WERI-Rb-1 (cell line): ENCODE results near the gene ZNF266.

Experiments
- DNase-seq: peaks from one replicate; pipeline ENCODE4 v3.0.0-alpha.2; 2020
- H3K27ac ChIP-seq: fragments of 250-450 bp; sonication (Bioruptor Pico); 2 replicates; pipeline ENCODE4 v1.5.1; 2020; ENCODE audit warnings: mild to moderate bottlenecking, moderate library complexity
- H3K27me3 ChIP-seq: fragments of 250-450 bp; sonication (Bioruptor Pico); 2 replicates; pipeline ENCODE4 v1.5.1; 2021; ENCODE audit warnings: mild to moderate bottlenecking, low read depth, moderate library complexity; ENCODE audit not compliant: insufficient read depth, severe bottlenecking
- H3K36me3 ChIP-seq: fragments of 250-450 bp; sonication (Bioruptor Pico); 2 replicates; pipeline ENCODE4 v1.5.1; 2020; ENCODE audit warnings: mild to moderate bottlenecking, moderate library complexity
- H3K4me3 ChIP-seq: 2 replicates; pipeline ENCODE4 v1.5.1; 2011; ENCODE audit warnings: low read depth, mild to moderate bottlenecking, control low read depth, low read length
- H3K9me3 ChIP-seq: fragments of 250-450 bp; sonication (Bioruptor Pico); 2 replicates; pipeline ENCODE4 v1.5.1; 2021; ENCODE audit warnings: mild to moderate bottlenecking, moderate library complexity; ENCODE audit not compliant: severe bottlenecking
- CTCF ChIP-seq: IDR thresholded peaks from 2 replicates; pipeline ENCODE4 v1.5.1; 2011; ENCODE audit warnings: low read depth, mild to moderate bottlenecking, control low read depth, inconsistent platforms, low read length

The ZNF266 gene

GRCh38 chr19:9456018-9456689 is 20.8 kb upstream of the ZNF266 start:
- H3K27ac ChIP-seq = no peak overlapping the region
- no peaks in the 10 kb centered on the region for H3K27me3 ChIP-seq
- DNase-seq = no peak
- H3K9me3 ChIP-seq = peaks cover 17% of the 10 kb centered on the region
- no peaks in the 10 kb centered on the region for H3K36me3 ChIP-seq
- no peak for TF ChIP-seq CTCF
- H3K4me3 ChIP-seq = no peak overlapping the region

- Histone ChIP-seq H3K27ac (no peak overlapping the region), H3K27me3 (no peaks in the 10 kb centered on the region), H3K4me3 (no peak overlapping the region), H3K36me3 (no peaks in the 10 kb centered on the region), H3K9me3 (peaks cover 15% of the 10 kb centered on the region)
- DNase-seq = no peak
- no peak for TF ChIP-seq CTCF
These were observed 18.6 kb upstream of the ZNF266 start for GRCh38 chr19:9453953-9454352.

DNA sequence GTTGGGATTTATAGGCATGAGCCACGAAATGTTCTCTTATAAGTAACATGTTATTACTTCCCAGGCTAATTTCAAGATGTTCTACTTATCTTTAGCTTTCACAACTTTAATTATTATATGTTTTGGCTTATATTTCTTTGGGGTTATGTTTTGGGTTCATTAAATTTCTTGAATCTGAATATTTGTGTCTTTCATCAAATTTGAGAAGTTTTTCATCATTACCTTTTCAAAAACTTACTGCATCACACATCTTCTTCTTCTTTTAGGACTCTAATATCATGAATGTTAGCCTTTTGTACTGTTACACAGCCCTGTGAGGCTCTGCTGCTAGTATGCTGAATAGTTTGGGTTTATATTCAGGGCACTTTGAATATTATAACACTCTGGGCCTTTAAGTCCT is 9.7 kb upstream of the ZNF266 start:
- Histone ChIP-seq H3K4me3 (no peak overlapping the region), H3K27ac (no peak overlapping the region), H3K36me3 (no peaks in the 10 kb centered on the region), H3K27me3 (no peaks in the 10 kb centered on the region), H3K9me3 (peaks cover 2% of the 10 kb centered on the region)
- DNase-seq = no peak
- TF ChIP-seq CTCF = no peak

DNA sequence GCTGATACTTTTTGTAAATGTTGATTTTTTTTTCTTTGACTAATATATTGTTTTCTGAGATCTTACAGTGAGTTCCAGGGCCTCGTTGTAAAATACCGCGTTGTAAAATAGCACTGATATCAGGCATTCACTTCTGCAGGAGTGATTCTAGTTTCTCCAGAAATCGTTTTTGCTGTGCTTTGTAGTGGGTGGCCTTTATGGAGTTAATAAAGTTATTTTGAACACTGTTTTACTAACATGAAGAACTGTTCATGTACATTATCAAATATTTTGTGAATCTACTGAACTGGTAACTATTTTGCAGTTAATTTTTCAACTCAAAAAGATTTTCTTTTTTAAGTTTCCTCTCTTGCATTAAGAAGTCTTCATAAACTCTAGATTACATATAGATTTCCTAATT is 985 bp upstream of the ZNF266 start:
- no peaks in the 10 kb centered on the region for H3K27me3 ChIP-seq
- peaks cover 19% of the 10 kb centered on the region for H3K36me3 ChIP-seq
- H3K27ac ChIP-seq = no peak overlapping the region
- H3K9me3 ChIP-seq = no peaks in the 10 kb centered on the region
- peak overlapping the region; percentile 61 for H3K4me3 ChIP-seq
- TF ChIP-seq CTCF = no peak
- no peak for DNase-seq

DNA sequence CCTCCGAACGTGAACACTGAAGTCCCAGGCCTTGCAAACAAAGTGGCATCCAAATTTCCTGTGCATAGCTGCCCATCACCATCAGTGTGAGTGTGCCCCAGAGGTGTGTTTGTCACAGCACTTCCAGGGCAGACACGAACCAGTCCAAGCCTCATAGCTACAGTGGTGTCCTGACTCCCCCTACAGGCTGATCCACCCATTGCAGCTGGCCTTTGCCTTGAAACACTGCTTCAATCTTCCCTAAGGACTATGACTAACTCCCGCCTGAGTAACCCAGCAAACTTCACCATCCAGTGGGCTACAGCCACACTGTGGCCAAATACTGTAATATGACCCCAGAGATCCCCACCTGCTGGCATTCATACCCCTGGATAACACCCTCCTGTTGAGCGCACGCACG is 3.9 kb downstream of the ZNF266 start:
- H3K9me3 ChIP-seq = no peaks in the 10 kb centered on the region
- DNase-seq = peak; percentile 70
- no peak overlapping the region for H3K4me3 ChIP-seq
- no peak overlapping the region for H3K27ac ChIP-seq
- peak; percentile 96 for TF ChIP-seq CTCF
- H3K36me3 ChIP-seq = peaks cover 42% of the 10 kb centered on the region
- H3K27me3 ChIP-seq = no peaks in the 10 kb centered on the region

DNA sequence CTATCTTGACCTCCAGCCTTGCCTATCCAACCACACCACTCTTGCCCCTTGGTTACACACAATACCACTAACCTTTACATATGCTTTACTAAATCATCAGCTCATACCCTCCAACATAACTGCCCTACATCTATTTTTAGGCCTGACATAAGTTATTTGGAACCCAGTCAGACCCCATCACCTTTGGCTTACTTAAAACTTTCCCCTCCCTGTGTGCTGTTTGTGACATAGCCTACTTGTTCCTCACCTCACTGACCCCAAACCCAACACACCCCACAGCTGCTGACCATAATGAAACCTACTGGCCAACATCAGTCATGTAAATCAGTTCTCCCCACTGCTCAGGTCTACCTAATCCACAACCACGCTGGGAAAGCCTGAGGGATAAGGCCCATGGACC is 4.9 kb downstream of the ZNF266 start:
- H3K4me3 ChIP-seq = no peak overlapping the region
- no peaks in the 10 kb centered on the region for H3K9me3 ChIP-seq
- H3K27me3 ChIP-seq = no peaks in the 10 kb centered on the region
- no peak overlapping the region for H3K27ac ChIP-seq
- no peak for TF ChIP-seq CTCF
- no peak for DNase-seq
- peaks cover 42% of the 10 kb centered on the region for H3K36me3 ChIP-seq
